Measurements from ENCODE around the gene DUSP12. TPM values are rescaled to one million over a fixed set of nuclear protein-coding genes. Genes with fewer than 3 reads are reported as not detected.

DUSP12 gene, protein sequence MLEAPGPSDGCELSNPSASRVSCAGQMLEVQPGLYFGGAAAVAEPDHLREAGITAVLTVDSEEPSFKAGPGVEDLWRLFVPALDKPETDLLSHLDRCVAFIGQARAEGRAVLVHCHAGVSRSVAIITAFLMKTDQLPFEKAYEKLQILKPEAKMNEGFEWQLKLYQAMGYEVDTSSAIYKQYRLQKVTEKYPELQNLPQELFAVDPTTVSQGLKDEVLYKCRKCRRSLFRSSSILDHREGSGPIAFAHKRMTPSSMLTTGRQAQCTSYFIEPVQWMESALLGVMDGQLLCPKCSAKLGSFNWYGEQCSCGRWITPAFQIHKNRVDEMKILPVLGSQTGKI
- 25.9 and 26.6 TPM in 2 replicates for total RNA-seq

GRCh38 chr1:161749509-161750407 is at the start of gene DUSP12:
DUSP12 (plus strand) TSS chr1:161749786; CDS start chr1:161749802, 16 bp downstream.
- intact Hi-C loops (cut with micrococcal nuclease), result loop anchor here (1.0 to 10.0 kb wide), 4 partner anchors 17 to 435 kb away; partner anchors contain the start of genes ATF6 and SDHC

GRCh38 chr1:161702250-161702649 is 47.3 kb upstream of the DUSP12 start:
- intact Hi-C loops (cut with micrococcal nuclease), result no loop called here

GRCh38 chr1:161705537-161705936 is 44.0 kb upstream of the DUSP12 start:
- intact Hi-C loops (cut with micrococcal nuclease), result no loop called here

DNA sequence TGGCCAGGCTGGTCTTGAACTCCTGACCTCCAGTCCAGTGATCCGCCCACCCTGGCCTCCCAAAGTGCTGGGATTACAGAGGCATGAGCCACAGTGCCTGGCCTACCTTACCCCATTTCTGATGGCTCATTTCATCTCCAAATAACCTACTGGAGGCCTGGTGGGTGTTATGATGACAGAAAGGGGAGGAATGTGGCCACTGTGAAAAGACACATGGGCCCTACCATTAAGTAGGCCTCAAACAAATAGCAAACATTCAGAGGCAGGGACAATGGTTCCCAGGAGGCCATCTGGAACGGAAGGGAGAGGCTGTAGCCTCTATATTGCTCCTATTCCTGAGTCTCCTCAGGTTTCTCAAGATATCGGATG is 43.5 kb upstream of the DUSP12 start:
- intact Hi-C loops (cut with micrococcal nuclease), result no loop called here

GRCh38 chr1:161706482-161707347 is 42.9 kb upstream of the DUSP12 start, which contains the start of gene FCRLA:
FCRLA (plus strand) TSS chr1:161707229; CDS start chr1:161707265, 36 bp downstream.
- intact Hi-C loops (cut with micrococcal nuclease), result no loop called here

- intact Hi-C loops (cut with micrococcal nuclease), result no loop called here
These were observed 42.1 kb upstream of the DUSP12 start for GRCh38 chr1:161707503-161707902.

- intact Hi-C loops (cut with micrococcal nuclease), result no loop called here
These were observed 40.2 kb upstream of the DUSP12 start for GRCh38 chr1:161709373-161709772.

- intact Hi-C loops (cut with micrococcal nuclease), result no loop called here
These were observed 39.0 kb upstream of the DUSP12 start for GRCh38 chr1:161710560-161710959.

DNA sequence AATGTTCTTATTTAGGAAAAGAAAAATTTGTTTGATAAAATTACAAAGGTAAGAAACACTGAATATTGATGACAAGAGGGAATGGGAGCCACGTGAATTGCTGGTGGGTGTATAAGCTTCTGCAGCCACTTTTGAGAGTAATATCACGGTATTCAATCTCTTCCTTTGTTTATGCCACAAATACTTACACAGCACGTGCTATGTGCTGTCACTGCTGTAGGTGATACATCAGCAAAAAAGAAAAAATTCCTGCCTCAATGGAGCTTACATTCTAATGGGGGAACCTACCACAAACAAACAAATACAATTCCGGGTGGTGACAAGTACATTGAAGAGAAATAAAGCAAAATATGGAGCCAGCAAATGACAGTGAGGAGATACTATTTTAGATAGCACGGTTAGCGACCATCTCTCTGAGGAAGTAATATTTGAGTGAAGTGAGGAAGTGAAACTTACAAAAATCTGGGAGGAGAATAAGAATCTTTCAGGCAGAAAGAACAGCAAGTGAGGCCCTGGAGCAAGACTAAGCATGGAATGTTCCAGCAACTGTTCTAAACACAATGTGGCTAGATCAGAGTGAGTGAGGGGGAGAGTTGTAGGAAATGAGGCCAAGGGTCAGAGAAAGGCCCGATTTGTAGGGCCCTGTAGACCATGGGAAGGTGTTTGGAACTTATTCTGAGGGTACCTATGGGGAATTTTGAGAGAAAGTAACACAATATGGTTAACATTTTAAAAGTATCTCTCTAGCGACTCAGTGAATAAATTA is 30.8 kb upstream of the DUSP12 start:
- intact Hi-C loops (cut with micrococcal nuclease), result no loop called here

- intact Hi-C loops (cut with micrococcal nuclease), result no loop called here
These were observed 30.3 kb upstream of the DUSP12 start for GRCh38 chr1:161719325-161719611.

GRCh38 chr1:161720422-161720821 is 29.2 kb upstream of the DUSP12 start:
- intact Hi-C loops (cut with micrococcal nuclease), result no loop called here

DNA sequence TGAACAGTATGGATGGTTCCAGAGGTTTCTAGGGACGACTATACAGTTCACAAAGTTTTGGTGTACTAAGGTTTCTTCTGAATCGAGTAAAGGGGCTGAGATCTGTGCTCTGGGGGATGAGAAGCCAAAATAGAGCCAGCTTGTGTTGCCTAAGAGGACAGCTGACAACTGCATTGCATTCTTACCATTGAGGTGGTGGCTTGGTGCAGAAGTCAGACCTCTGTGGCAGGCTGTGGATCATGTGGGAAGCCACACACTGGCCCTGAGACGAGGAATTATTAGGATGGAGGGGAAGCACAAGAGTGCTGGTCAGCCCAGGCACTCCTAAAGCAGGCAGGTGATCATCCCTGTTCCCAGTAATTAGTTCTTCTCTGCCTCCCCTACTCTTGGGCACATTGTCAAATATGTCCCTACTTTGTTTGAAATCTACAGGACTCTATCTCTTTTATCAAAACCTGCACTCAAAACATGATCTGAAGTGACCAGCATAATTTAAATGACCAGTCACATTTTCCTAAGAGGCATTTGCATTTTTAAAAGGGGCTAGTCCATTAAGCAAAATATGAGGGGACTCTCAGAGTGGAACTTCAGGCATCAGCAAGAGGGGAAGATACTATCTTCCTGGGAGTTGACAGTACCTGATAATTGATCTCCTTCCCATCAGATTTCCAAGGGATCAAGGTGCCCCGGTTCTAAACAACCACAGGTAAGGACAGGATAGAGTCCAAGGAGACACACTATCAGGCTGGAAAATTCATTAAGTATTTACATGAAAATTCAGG is 28.4 kb upstream of the DUSP12 start, which contains the start of gene FCRLB:
Gene FCRLB, plus strand, starts transcription at position 589 of the 782 bp plus-strand sequence. CDS start 1,129 bp downstream, outside the sequence.
- intact Hi-C loops (cut with micrococcal nuclease), result no loop called here

GRCh38 chr1:161721738-161722343 is 27.7 kb upstream of the DUSP12 start:
- intact Hi-C loops (cut with micrococcal nuclease), result no loop called here

GRCh38 chr1:161722406-161722805 is 27.2 kb upstream of the DUSP12 start:
- intact Hi-C loops (cut with micrococcal nuclease), result no loop called here

DNA sequence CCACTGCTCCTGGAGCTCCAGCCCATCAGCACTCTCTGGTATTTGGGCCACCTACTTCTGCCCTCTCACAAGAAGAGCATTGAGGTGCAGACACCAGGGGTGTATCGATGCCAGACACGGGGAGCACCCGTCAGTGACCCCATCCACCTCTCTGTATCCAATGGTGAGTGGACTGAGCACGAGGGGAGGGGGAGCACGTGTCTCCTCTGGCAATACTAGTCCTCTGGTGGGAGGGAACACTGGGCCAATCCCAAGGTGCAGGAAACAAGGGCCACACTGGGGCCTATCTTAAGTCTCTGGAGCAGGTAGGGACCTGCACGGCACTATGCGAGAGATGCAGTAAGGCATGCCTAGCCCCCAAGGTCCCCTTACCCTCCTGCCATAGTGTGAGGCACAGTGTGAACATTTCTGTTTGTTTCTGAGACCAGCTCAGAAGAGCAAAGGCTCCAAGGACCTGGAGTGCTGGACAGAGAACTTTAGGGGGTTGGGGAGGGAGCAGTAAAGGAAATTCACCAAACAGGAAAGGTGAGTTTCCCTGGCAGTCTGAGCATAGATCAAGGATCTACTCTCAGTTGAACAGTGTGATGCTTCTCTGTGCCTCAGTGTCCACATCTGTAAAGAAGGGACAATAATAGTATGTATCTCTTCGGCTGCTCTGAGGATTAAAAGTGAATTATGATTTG is 26.0 kb upstream of the DUSP12 start:
- intact Hi-C loops (cut with micrococcal nuclease), result no loop called here

- intact Hi-C loops (cut with micrococcal nuclease), result loop anchor here (5.0 kb wide), 1 partner anchor 593 kb away; the partner anchor contains the start of gene DEDD
These were observed 24.2 kb upstream of the DUSP12 start for GRCh38 chr1:161725258-161725907.

- intact Hi-C loops (cut with micrococcal nuclease), result loop anchor here (1.0 to 5.0 kb wide), 3 partner anchors 15 to 594 kb away; partner anchors contain the start of gene DEDD
These were observed 23.6 kb upstream of the DUSP12 start for GRCh38 chr1:161725908-161726472.

All from T-helper 1 cell treated with Interleukin-12 subunit alpha and Interleukin-12 subunit beta and Interleukin-4 antibody, amounts not matched to agents 30 ng/mL and 1 ng/mL, for 36 hours (primary cell).